H9 (cell line): Measurements from ENCODE around the gene KANSL1L. TPM values are rescaled to one million over a fixed set of nuclear protein-coding genes. Genes with fewer than 3 reads are reported as not detected.

ENCODE experiments used
- DNase-seq: peaks from one replicate; pipeline ENCODE4 v3.0.0-alpha.2; 2017
- H2AFZ ChIP-seq: one replicate; pipeline ENCODE4 v1.6.1; 2013; ENCODE audit warnings: mild to moderate bottlenecking, low read length, control low read depth, moderate library complexity
- H2AK5ac ChIP-seq: 2 replicates; pipeline ENCODE4 v1.6.1; 2013; ENCODE audit warnings: low read length, control low read depth, mixed read lengths; ENCODE audit not compliant: insufficient read length
- H2BK120ac ChIP-seq: one replicate; pipeline ENCODE4 v1.6.1; 2013; ENCODE audit warnings: low read depth, mild to moderate bottlenecking, low read length, control low read depth, inconsistent platforms; ENCODE audit not compliant: poor library complexity, severe bottlenecking
- H2BK12ac ChIP-seq: 2 replicates; pipeline ENCODE4 v1.6.1; 2013; ENCODE audit warnings: low read length, control low read depth, mixed read lengths, low read depth; ENCODE audit not compliant: insufficient read length
- H2BK15ac ChIP-seq: 2 replicates; pipeline ENCODE4 v1.6.1; 2013; ENCODE audit warnings: low read depth, low read length, control low read depth
- H2BK20ac ChIP-seq: one replicate; pipeline ENCODE4 v1.6.1; 2013; ENCODE audit warnings: low read depth, mild to moderate bottlenecking, low read length, control low read depth, inconsistent platforms; ENCODE audit not compliant: poor library complexity, severe bottlenecking
- H2BK5ac ChIP-seq: 2 replicates; pipeline ENCODE4 v1.6.1; 2013; ENCODE audit warnings: low read length, control low read depth, mixed read lengths; ENCODE audit not compliant: insufficient read length
- H3K14ac ChIP-seq: 2 replicates; pipeline ENCODE4 v1.6.1; 2013; ENCODE audit warnings: low read length, control low read depth; ENCODE audit not compliant: insufficient read depth
- H3K18ac ChIP-seq: 2 replicates; pipeline ENCODE4 v1.6.1; 2013; ENCODE audit warnings: low read depth, mild to moderate bottlenecking, mixed read lengths, low read length, control low read depth; ENCODE audit not compliant: insufficient read length
- H3K23ac ChIP-seq: 2 replicates; pipeline ENCODE4 v1.6.1; 2013; ENCODE audit warnings: low read length, control low read depth, mixed read lengths, low read depth; ENCODE audit not compliant: insufficient read length
- H3K23me2 ChIP-seq: 2 replicates; pipeline ENCODE4 v1.6.1; 2013; ENCODE audit warnings: low read depth, mild to moderate bottlenecking, mixed read lengths, low read length, control low read depth; ENCODE audit not compliant: insufficient read length, poor library complexity, severe bottlenecking
- H3K27ac ChIP-seq: 2 replicates; pipeline ENCODE4 v1.5.1; 2013; ENCODE audit warnings: low read length, control low read depth, mixed read lengths, low read depth; ENCODE audit not compliant: insufficient read length
- H3K27me3 ChIP-seq: 2 replicates; pipeline ENCODE4 v1.6.1; 2013; ENCODE audit warnings: low read length, control low read depth, inconsistent platforms; ENCODE audit not compliant: insufficient read depth
- H3K4ac ChIP-seq: 2 replicates; pipeline ENCODE4 v1.6.1; 2013; ENCODE audit warnings: low read depth, mild to moderate bottlenecking, control low read depth, inconsistent platforms, low read length, moderate library complexity
- H3K4me1 ChIP-seq: 2 replicates; pipeline ENCODE4 v1.6.1; 2013; ENCODE audit warnings: low read length, control low read depth, inconsistent platforms; ENCODE audit not compliant: insufficient read depth
- H3K4me2 ChIP-seq: 2 replicates; pipeline ENCODE4 v1.6.1; 2013; ENCODE audit warnings: low read length, control low read depth, mixed read lengths; ENCODE audit not compliant: insufficient read length, insufficient read depth
- H3K56ac ChIP-seq: 2 replicates; pipeline ENCODE4 v1.6.1; 2013; ENCODE audit warnings: low read depth, mild to moderate bottlenecking, mixed read lengths, low read length, control low read depth; ENCODE audit not compliant: insufficient read length
- H3K79me1 ChIP-seq: 2 replicates; pipeline ENCODE4 v1.6.1; 2013; ENCODE audit warnings: low read depth, mild to moderate bottlenecking, moderate library complexity, low read length, control low read depth, inconsistent platforms; ENCODE audit not compliant: insufficient read depth, poor library complexity, severe bottlenecking
- H3K79me2 ChIP-seq: 2 replicates; pipeline ENCODE4 v1.6.1; 2013; ENCODE audit warnings: low read length, control low read depth, inconsistent platforms; ENCODE audit not compliant: insufficient read depth
- H3K9ac ChIP-seq: 2 replicates; pipeline ENCODE4 v1.6.1; 2013; ENCODE audit warnings: low read length, control low read depth, mixed read lengths; ENCODE audit not compliant: insufficient read length; ENCODE audit errors: extremely low read depth
- H3K9me3 ChIP-seq: one replicate; pipeline ENCODE4 v1.6.1; 2013; ENCODE audit warnings: low read depth, low read length, inconsistent platforms; ENCODE audit not compliant: control insufficient read depth
- H3T11ph ChIP-seq: one replicate; pipeline ENCODE4 v1.6.1; 2013; ENCODE audit warnings: mild to moderate bottlenecking, low read length, control low read depth, inconsistent platforms
- H4K20me1 ChIP-seq: one replicate; pipeline ENCODE4 v1.6.1; 2013; ENCODE audit not compliant: control insufficient read depth, insufficient read length, insufficient read depth
- H4K5ac ChIP-seq: 2 replicates; pipeline ENCODE4 v1.6.1; 2013; ENCODE audit warnings: low read depth, mild to moderate bottlenecking, mixed read lengths, low read length, control low read depth; ENCODE audit not compliant: insufficient read length
- H4K8ac ChIP-seq: replicated peaks from 2 replicates; pipeline ENCODE4 v1.6.1; 2013; ENCODE audit warnings: low read length, control low read depth, mixed read lengths, low read depth; ENCODE audit not compliant: insufficient read length
- H4K91ac ChIP-seq: 2 replicates; pipeline ENCODE4 v1.6.1; 2013; ENCODE audit warnings: low read depth, mild to moderate bottlenecking, moderate library complexity, mixed read lengths, low read length, control low read depth; ENCODE audit not compliant: insufficient read length
- H3K27ac Mint-ChIP-seq, 3 experiments: 2 replicates in 2 of 3; 3 replicates in 1 of 3; pipeline ENCODE4 v1.8.0; 2020 to 2021; ENCODE audit warnings: mixed read lengths in 3 of 3, mild to moderate bottlenecking in 1 of 3, moderate library complexity in 1 of 3
- H3K27me3 Mint-ChIP-seq: 2 replicates; pipeline ENCODE4 v1.8.0; 2021; ENCODE audit warnings: low read depth, mild to moderate bottlenecking, moderate library complexity, mixed read lengths
- H3K36me3 Mint-ChIP-seq, 3 experiments: 2 replicates in 2 of 3; 3 replicates in 1 of 3; pipeline ENCODE4 v1.8.0; 2020 to 2021; ENCODE audit warnings: low read depth in 3 of 3, mixed read lengths in 3 of 3; ENCODE audit not compliant: insufficient read depth in 1 of 3
- H3K4me1 Mint-ChIP-seq, 2 experiments: 2 replicates each; pipeline ENCODE4 v1.8.0; 2020; ENCODE audit warnings: mixed read lengths in 2 of 2
- H3K4me3 Mint-ChIP-seq, 2 experiments: 2 replicates in 1 of 2; 3 replicates in 1 of 2; pipeline ENCODE4 v1.8.0; 2020 to 2021; ENCODE audit warnings: mild to moderate bottlenecking in 2 of 2, mixed read lengths in 2 of 2, moderate library complexity in 1 of 2
- H3K9me3 Mint-ChIP-seq, 2 experiments: 2 replicates in 1 of 2; 3 replicates in 1 of 2; pipeline ENCODE4 v1.8.0; 2020; ENCODE audit warnings: mild to moderate bottlenecking in 2 of 2, mixed read lengths in 2 of 2, moderate library complexity in 1 of 2
- CTCF ChIP-seq: fragments of 200-600 bp; sonication (generic); conservative IDR thresholded peaks from 3 replicates; pipeline ENCODE4 v1.8.0; 2021; ENCODE audit warnings: antibody characterized with exemption, mild to moderate bottlenecking
- WGBS: extraction: QIAGEN DNeasy Blood & Tissue Kit; methylation state at CpG from one replicate; pipeline ENCODE4 v1.1.7; 2013; ENCODE audit warnings: missing lambda C conversion rate, low lambda C conversion rate, mixed read lengths; ENCODE audit not compliant: insufficient read length; ENCODE audit errors: extremely low coverage; 5-methylcytosine and 5-hydroxymethylcytosine counted together
- total RNA-seq: library from RNA; stranded (reverse); gene quantifications from 2 replicates; pipeline ENCODE4 v1.2.1, GENCODE V29; 2021

KANSL1L gene
- total RNA-seq, 1 experiment from 2014 or later, result 8.2 TPM

GRCh38 chr2:210055825-210056224 lies 115.4 kb downstream of the KANSL1L start:
- Histone ChIP-seq H3K27ac (no peak overlapping the region), H3K9ac (no peak overlapping the region), H4K5ac (no peak overlapping the region), H3K27me3 (no peaks in the 10 kb centered on the region), H3K4ac (no peak overlapping the region), H2BK120ac (no peak overlapping the region), H3K14ac (no peak overlapping the region), H3K4me2 (no peak overlapping the region), H3K56ac (no peak overlapping the region), H3K23me2 (no peaks in the 10 kb centered on the region), H2BK15ac (no peak overlapping the region), H2BK12ac (no peak overlapping the region), H3K4me1 (no peaks in the 10 kb centered on the region), H3K18ac (no peak overlapping the region), H3T11ph (no peak overlapping the region), H4K8ac (no peak overlapping the region), H3K79me1 (no peaks in the 10 kb centered on the region), H2AFZ (no peak overlapping the region), H2AK5ac (no peak overlapping the region), H3K79me2 (no peaks in the 10 kb centered on the region), H4K20me1 (no peaks in the 10 kb centered on the region), H2BK20ac (no peak overlapping the region), H3K23ac (no peak overlapping the region), H4K91ac (no peak overlapping the region), H3K9me3 (peaks cover 7% of the 10 kb centered on the region), H2BK5ac (no peak overlapping the region)
- Mint-ChIP-seq H3K9me3 (peaks cover 29 to 37% of the 10 kb centered on the region in 2 experiments), H3K27me3 (no peaks in the 10 kb centered on the region; the same call in 1 of the 2 replicates), H3K36me3 (peaks cover 32 to 50% (median 39%) of the 10 kb centered on the region in 3 experiments), H3K4me3 (no peak overlapping the region), H3K27ac (no peak overlapping the region), H3K4me1 (peaks cover 0 to 7% of the 10 kb centered on the region in 2 experiments; a peak in 1 of 4 replicates)
- no CpG with 5 or more reads among the region's 3 CpGs for WGBS
- DNase-seq, result no peak
- TF ChIP-seq CTCF, result no peak
